ENCODE data around the gene PIGN. TPM values are rescaled to one million over a fixed set of nuclear protein-coding genes. Genes with fewer than 3 reads are reported as not detected.

The PIGN gene
- total and polyA plus RNA-seq, 4 donors, result 7.6 to 32.2 (median 16.6) TPM

DNA sequence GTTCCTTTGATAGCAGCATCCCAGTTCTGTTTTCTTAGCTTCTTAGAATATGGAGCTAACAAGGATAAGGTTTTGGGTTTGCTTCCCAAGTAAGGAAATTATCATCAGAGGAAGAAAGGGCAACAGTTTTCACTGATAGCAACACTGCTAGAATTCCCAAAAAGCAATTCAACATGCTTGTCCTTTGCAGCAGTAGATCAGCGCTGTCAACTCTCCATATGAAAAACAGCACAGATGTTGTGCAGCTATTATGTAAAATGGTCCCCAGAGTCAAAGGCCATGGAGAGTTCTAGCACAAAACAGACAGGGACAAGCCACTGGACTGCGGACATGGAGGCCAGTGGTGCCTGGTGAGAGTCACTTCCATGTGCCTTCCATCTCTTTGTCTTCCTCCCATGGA, 158.1 kb downstream of the PIGN start:
- Histone ChIP-seq H3K9me3 (ENCODE audit: control insufficient read depth, low read length) (no peaks in the 10 kb centered on the region), H3K4me3 (ENCODE audit: low read length in 2 of 2) (no peak overlapping the region), H3K27ac (ENCODE audit: low read depth in 1 of 2, low read length in 2 of 2) (no peak overlapping the region), H3K4me1 (ENCODE audit: control insufficient read depth in 1 of 2, insufficient read depth in 2 of 2, low read length in 2 of 2) (no peaks in the 10 kb centered on the region), H3K27me3 (ENCODE audit: control insufficient read depth in 1 of 2, insufficient read depth in 2 of 2, low read length in 1 of 2) (no peaks in the 10 kb centered on the region), H3K36me3 (ENCODE audit: control insufficient read depth in 1 of 2, insufficient read depth in 2 of 2, low read length in 1 of 2) (no peaks in the 10 kb centered on the region)
- 96 to 99% methylated on average over 2 of the region's 2 CpGs for WGBS, 2 donors
- intact Hi-C loops (cut with DNase I), result no loop called here
- DNase-seq (no peak), ATAC-seq (ENCODE audit: low FRiP score) (no peak)

GRCh38 chr18:62027914-62028520, 158.8 kb downstream of the PIGN start:
- Histone ChIP-seq H3K4me1 (ENCODE audit: control insufficient read depth in 1 of 2, insufficient read depth in 2 of 2, low read length in 2 of 2) (no peaks in the 10 kb centered on the region), H3K27me3 (ENCODE audit: control insufficient read depth in 1 of 2, insufficient read depth in 2 of 2, low read length in 1 of 2) (no peaks in the 10 kb centered on the region), H3K27ac (ENCODE audit: low read depth in 1 of 2, low read length in 2 of 2) (no peak overlapping the region), H3K4me3 (ENCODE audit: low read length in 2 of 2) (no peak overlapping the region), H3K36me3 (ENCODE audit: control insufficient read depth in 1 of 2, insufficient read depth in 2 of 2, low read length in 1 of 2) (no peaks in the 10 kb centered on the region), H3K9me3 (ENCODE audit: control insufficient read depth, low read length) (no peaks in the 10 kb centered on the region)
- no peak for DNase-seq
- no peak for ATAC-seq (ENCODE audit: low FRiP score)
- intact Hi-C loops (cut with DNase I), result no loop called here
- WGBS, 2 donors, result 95% methylated on average over 6 of the region's 6 CpGs

DNA sequence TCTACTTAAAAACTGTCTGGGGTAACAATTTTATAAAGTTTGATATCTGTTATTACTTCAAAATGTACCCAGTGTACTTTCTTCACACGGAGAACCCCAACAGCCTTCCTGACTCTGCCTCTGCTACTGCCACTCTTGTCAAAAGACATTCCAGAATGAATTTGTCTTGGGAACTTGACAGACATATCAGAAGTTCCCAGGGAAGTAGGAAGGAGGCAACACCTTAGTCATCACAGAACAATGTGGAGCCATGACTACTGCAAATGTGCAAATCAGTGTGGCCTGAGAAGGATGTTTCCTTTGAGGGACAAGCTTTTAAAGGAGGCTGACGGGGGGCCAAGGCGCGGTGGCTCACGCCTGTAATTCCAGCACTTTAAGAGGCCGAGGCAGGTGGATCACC, 160.3 kb downstream of the PIGN start:
- ATAC-seq (ENCODE audit: low FRiP score), result no peak
- H3K4me1 ChIP-seq (ENCODE audit: control insufficient read depth in 1 of 2, insufficient read depth in 2 of 2, low read length in 2 of 2), result no peaks in the 10 kb centered on the region
- H3K9me3 ChIP-seq (ENCODE audit: control insufficient read depth, low read length), result no peaks in the 10 kb centered on the region
- DNase-seq, result no peak
- WGBS, 2 donors, result 69 to 72% methylated on average over 6 of the region's 6 CpGs
- H3K36me3 ChIP-seq (ENCODE audit: control insufficient read depth in 1 of 2, insufficient read depth in 2 of 2, low read length in 1 of 2), result no peaks in the 10 kb centered on the region
- intact Hi-C loops (cut with DNase I), result no loop called here
- H3K4me3 ChIP-seq (ENCODE audit: low read length in 2 of 2), result no peak overlapping the region
- H3K27ac ChIP-seq (ENCODE audit: low read depth in 1 of 2, low read length in 2 of 2), result peak overlapping the region in 1 of 2 donors; percentile 14
- no peaks in the 10 kb centered on the region for H3K27me3 ChIP-seq (ENCODE audit: control insufficient read depth in 1 of 2, insufficient read depth in 2 of 2, low read length in 1 of 2)

- Histone ChIP-seq H3K27me3 (ENCODE audit: control insufficient read depth in 1 of 2, insufficient read depth in 2 of 2, low read length in 1 of 2) (no peaks in the 10 kb centered on the region), H3K4me1 (ENCODE audit: control insufficient read depth in 1 of 2, insufficient read depth in 2 of 2, low read length in 2 of 2) (no peaks in the 10 kb centered on the region), H3K27ac (ENCODE audit: low read depth in 1 of 2, low read length in 2 of 2) (no peak overlapping the region), H3K36me3 (ENCODE audit: control insufficient read depth in 1 of 2, insufficient read depth in 2 of 2, low read length in 1 of 2) (no peaks in the 10 kb centered on the region), H3K4me3 (ENCODE audit: low read length in 2 of 2) (no peak overlapping the region), H3K9me3 (ENCODE audit: control insufficient read depth, low read length) (no peaks in the 10 kb centered on the region)
- intact Hi-C loops (cut with DNase I), result no loop called here
- DNase-seq, result no peak
- no peak for ATAC-seq (ENCODE audit: low FRiP score)
These were observed 161.9 kb downstream of the PIGN start for GRCh38 chr18:62024983-62025382.

- Histone ChIP-seq H3K36me3 (ENCODE audit: control insufficient read depth in 1 of 2, insufficient read depth in 2 of 2, low read length in 1 of 2) (no peaks in the 10 kb centered on the region), H3K9me3 (ENCODE audit: control insufficient read depth, low read length) (no peaks in the 10 kb centered on the region), H3K4me1 (ENCODE audit: control insufficient read depth in 1 of 2, insufficient read depth in 2 of 2, low read length in 2 of 2) (no peaks in the 10 kb centered on the region), H3K27ac (ENCODE audit: low read depth in 1 of 2, low read length in 2 of 2) (no peak overlapping the region), H3K27me3 (ENCODE audit: control insufficient read depth in 1 of 2, insufficient read depth in 2 of 2, low read length in 1 of 2) (no peaks in the 10 kb centered on the region), H3K4me3 (ENCODE audit: low read length in 2 of 2) (no peak overlapping the region)
- intact Hi-C loops (cut with DNase I), result no loop called here
- no peak for DNase-seq
- no peak for ATAC-seq (ENCODE audit: low FRiP score)
- WGBS, 2 donors, result 89 to 95% methylated on average over 1 of the region's 1 CpG
These were observed 163.3 kb downstream of the PIGN start for GRCh38 chr18:62023536-62023935.

GRCh38 chr18:62018759-62019041, 168.2 kb downstream of the PIGN start:
- Histone ChIP-seq H3K4me1 (ENCODE audit: control insufficient read depth in 1 of 2, insufficient read depth in 2 of 2, low read length in 2 of 2) (no peaks in the 10 kb centered on the region), H3K27ac (ENCODE audit: low read depth in 1 of 2, low read length in 2 of 2) (peak overlapping the region in 1 of 2 donors; percentile 45), H3K36me3 (ENCODE audit: control insufficient read depth in 1 of 2, insufficient read depth in 2 of 2, low read length in 1 of 2) (no peaks in the 10 kb centered on the region), H3K27me3 (ENCODE audit: control insufficient read depth in 1 of 2, insufficient read depth in 2 of 2, low read length in 1 of 2) (no peaks in the 10 kb centered on the region), H3K4me3 (ENCODE audit: low read length in 2 of 2) (no peak overlapping the region), H3K9me3 (ENCODE audit: control insufficient read depth, low read length) (no peaks in the 10 kb centered on the region)
- DNase-seq (no peak), ATAC-seq (ENCODE audit: low FRiP score) (no peak)
- intact Hi-C loops (cut with DNase I), result no loop called here
- WGBS, 2 donors, result 98% methylated on average over 2 of the region's 2 CpGs

DNA sequence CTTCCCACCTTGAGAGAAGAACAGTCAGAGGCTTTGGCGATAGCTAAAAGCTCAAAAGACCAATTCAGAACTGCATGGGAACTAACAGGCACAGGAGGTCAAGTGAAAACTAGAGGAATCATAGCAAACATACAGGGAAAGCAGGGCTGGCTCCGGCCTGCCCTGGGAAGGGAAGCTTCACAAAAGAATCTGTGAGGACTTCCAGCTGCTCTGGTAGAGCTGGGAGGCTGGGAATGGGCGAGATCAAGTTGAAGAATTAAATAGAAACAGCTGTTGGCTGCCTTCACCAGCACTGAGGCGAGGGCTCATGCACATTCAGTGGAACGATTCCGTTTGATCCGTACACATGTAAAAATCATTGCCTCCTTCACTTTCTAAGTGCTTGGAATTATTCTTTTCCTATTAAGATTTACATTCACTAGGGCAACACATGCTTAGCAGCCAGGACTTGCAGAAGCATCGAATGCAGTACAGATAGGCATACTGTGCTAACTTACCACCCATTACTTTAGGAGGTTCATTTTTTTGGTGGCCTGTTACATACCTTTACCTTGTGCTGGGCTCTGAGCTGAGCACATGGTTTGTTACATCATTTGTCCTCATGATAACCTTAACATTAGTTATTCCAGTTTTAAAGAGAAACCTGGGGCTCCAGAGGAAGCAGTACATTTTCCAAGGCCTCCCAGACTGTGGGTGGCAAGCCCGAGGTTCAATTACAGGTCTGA, 168.7 kb downstream of the PIGN start:
- DNase-seq, result peak in 1 of 2 donors; percentile 78
- WGBS, 2 donors, result 14 to 20% methylated on average over 9 of the region's 9 CpGs
- peak; percentile 76 for ATAC-seq (ENCODE audit: low FRiP score)
- no peaks in the 10 kb centered on the region for H3K27me3 ChIP-seq (ENCODE audit: control insufficient read depth in 1 of 2, insufficient read depth in 2 of 2, low read length in 1 of 2)
- no peaks in the 10 kb centered on the region for H3K4me1 ChIP-seq (ENCODE audit: control insufficient read depth in 1 of 2, insufficient read depth in 2 of 2, low read length in 2 of 2)
- no peaks in the 10 kb centered on the region for H3K36me3 ChIP-seq (ENCODE audit: control insufficient read depth in 1 of 2, insufficient read depth in 2 of 2, low read length in 1 of 2)
- H3K27ac ChIP-seq (ENCODE audit: low read depth in 1 of 2, low read length in 2 of 2), result peak overlapping the region in 1 of 2 donors; percentile 45
- no peak overlapping the region for H3K4me3 ChIP-seq (ENCODE audit: low read length in 2 of 2)
- no peaks in the 10 kb centered on the region for H3K9me3 ChIP-seq (ENCODE audit: control insufficient read depth, low read length)
- intact Hi-C loops (cut with DNase I), result no loop called here

- ATAC-seq (ENCODE audit: low FRiP score) (no peak), DNase-seq (no peak)
- Histone ChIP-seq H3K9me3 (ENCODE audit: control insufficient read depth, low read length) (no peaks in the 10 kb centered on the region), H3K36me3 (ENCODE audit: control insufficient read depth in 1 of 2, insufficient read depth in 2 of 2, low read length in 1 of 2) (no peaks in the 10 kb centered on the region), H3K4me1 (ENCODE audit: control insufficient read depth in 1 of 2, insufficient read depth in 2 of 2, low read length in 2 of 2) (no peaks in the 10 kb centered on the region), H3K4me3 (ENCODE audit: low read length in 2 of 2) (no peak overlapping the region), H3K27me3 (ENCODE audit: control insufficient read depth in 1 of 2, insufficient read depth in 2 of 2, low read length in 1 of 2) (no peaks in the 10 kb centered on the region), H3K27ac (ENCODE audit: low read depth in 1 of 2, low read length in 2 of 2) (peak overlapping the region in 1 of 2 donors; percentile 39)
- 20 to 27% methylated on average over 6 of the region's 6 CpGs for WGBS, 2 donors
- intact Hi-C loops (cut with DNase I), result no loop called here
These were observed 169.2 kb downstream of the PIGN start for GRCh38 chr18:62017618-62018017.

DNA sequence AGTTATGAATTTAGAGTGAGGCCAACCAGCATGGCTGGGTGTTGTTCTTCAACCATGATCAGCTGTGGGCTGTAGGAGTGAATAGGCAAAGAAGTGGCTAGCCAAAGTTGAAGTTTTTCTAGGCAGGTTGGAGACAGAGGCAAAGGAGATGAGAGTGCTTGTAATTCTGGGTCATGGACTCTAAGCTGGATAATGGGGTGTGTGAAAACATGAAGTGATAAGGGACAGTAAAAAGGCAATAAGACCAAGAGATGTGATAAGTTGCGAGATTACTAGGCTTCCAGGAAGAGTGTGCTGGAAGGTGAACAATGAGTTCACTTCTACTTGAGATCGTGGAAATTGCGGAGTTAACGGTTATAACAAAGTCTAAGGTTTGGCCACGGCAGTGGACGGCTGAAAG, 175.4 kb downstream of the PIGN start:
- no peak overlapping the region for H3K27ac ChIP-seq (ENCODE audit: low read depth in 1 of 2, low read length in 2 of 2)
- WGBS, 2 donors, result 95 to 96% methylated on average over 6 of the region's 6 CpGs
- no peak overlapping the region for H3K4me3 ChIP-seq (ENCODE audit: low read length in 2 of 2)
- H3K27me3 ChIP-seq (ENCODE audit: control insufficient read depth in 1 of 2, insufficient read depth in 2 of 2, low read length in 1 of 2), result no peaks in the 10 kb centered on the region
- intact Hi-C loops (cut with DNase I), result no loop called here
- DNase-seq (no peak), ATAC-seq (ENCODE audit: low FRiP score) (no peak)
- no peaks in the 10 kb centered on the region for H3K4me1 ChIP-seq (ENCODE audit: control insufficient read depth in 1 of 2, insufficient read depth in 2 of 2, low read length in 2 of 2)
- H3K36me3 ChIP-seq (ENCODE audit: control insufficient read depth in 1 of 2, insufficient read depth in 2 of 2, low read length in 1 of 2), result no peaks in the 10 kb centered on the region
- H3K9me3 ChIP-seq (ENCODE audit: control insufficient read depth, low read length), result no peaks in the 10 kb centered on the region

All from aorta (tissue), 5 donors.